GM23338 (cell line): ENCODE measurements around the gene TMEM178B.

Experiments used
- EZH2 ChIP-seq: fragments of 200-600 bp; sonication (generic); IDR thresholded peaks from one replicate; pipeline ENCODE4 v1.8.0; 2017; ENCODE audit warnings: antibody characterized with exemption, mild to moderate bottlenecking, low read depth; ENCODE audit not compliant: unreplicated experiment
- JUNB ChIP-seq: IDR thresholded peaks from one replicate; pipeline ENCODE4 v1.6.1; 2016; ENCODE audit warnings: antibody characterized with exemption; ENCODE audit not compliant: unreplicated experiment
- STAT1 ChIP-seq: IDR thresholded peaks from one replicate; pipeline ENCODE4 v1.6.1; 2016; ENCODE audit warnings: antibody characterized with exemption; ENCODE audit not compliant: unreplicated experiment
- TF ChIP-seq, protein P1 (sequence below), 2 experiments: fragments of 200-600 bp in 1 of 2; sonication (generic) in 1 of 2; conservative IDR thresholded peaks; 2 replicates each; pipeline versions ENCODE4 v1.5.1 to v1.6.1; 2016 to 2017; ENCODE audit warnings: antibody characterized with exemption in 2 of 2, low read depth in 2 of 2, mild to moderate bottlenecking in 2 of 2, moderate library complexity in 1 of 2
- TF ChIP-seq, protein P2 (sequence below): IDR thresholded peaks from one replicate; pipeline ENCODE4 v1.6.1; 2018; ENCODE audit warnings: antibody characterized with exemption; ENCODE audit not compliant: unreplicated experiment

DNA sequence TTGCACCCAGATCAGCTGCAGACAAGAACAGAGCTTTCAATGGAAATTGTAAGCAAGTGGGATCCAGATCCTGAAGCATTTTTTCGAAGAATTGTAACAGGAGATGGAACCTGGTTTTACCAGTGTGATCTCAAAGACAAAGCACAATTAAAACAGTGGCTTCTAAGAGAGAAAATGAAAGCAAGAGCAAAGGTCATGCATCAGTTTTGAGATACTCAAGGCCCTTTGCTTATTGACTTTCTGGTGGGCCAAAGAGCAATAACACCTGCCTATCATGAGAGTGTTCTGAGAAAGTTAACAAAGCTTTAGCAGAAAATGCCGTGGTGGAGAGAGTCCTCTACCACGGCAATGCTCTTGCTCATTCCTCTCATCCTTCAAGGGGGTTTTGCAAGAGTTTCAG, 194.8 kb downstream of the TMEM178B start:
- TF ChIP-seq, protein P1, sequence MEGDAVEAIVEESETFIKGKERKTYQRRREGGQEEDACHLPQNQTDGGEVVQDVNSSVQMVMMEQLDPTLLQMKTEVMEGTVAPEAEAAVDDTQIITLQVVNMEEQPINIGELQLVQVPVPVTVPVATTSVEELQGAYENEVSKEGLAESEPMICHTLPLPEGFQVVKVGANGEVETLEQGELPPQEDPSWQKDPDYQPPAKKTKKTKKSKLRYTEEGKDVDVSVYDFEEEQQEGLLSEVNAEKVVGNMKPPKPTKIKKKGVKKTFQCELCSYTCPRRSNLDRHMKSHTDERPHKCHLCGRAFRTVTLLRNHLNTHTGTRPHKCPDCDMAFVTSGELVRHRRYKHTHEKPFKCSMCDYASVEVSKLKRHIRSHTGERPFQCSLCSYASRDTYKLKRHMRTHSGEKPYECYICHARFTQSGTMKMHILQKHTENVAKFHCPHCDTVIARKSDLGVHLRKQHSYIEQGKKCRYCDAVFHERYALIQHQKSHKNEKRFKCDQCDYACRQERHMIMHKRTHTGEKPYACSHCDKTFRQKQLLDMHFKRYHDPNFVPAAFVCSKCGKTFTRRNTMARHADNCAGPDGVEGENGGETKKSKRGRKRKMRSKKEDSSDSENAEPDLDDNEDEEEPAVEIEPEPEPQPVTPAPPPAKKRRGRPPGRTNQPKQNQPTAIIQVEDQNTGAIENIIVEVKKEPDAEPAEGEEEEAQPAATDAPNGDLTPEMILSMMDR (conservative IDR thresholded peaks at IDR 0.05; ENCODE audit: low read depth in 2 of 2): no peak
- TF ChIP-seq EZH2: no peak
- no peak for TF ChIP-seq JUNB
- TF ChIP-seq, protein P2, sequence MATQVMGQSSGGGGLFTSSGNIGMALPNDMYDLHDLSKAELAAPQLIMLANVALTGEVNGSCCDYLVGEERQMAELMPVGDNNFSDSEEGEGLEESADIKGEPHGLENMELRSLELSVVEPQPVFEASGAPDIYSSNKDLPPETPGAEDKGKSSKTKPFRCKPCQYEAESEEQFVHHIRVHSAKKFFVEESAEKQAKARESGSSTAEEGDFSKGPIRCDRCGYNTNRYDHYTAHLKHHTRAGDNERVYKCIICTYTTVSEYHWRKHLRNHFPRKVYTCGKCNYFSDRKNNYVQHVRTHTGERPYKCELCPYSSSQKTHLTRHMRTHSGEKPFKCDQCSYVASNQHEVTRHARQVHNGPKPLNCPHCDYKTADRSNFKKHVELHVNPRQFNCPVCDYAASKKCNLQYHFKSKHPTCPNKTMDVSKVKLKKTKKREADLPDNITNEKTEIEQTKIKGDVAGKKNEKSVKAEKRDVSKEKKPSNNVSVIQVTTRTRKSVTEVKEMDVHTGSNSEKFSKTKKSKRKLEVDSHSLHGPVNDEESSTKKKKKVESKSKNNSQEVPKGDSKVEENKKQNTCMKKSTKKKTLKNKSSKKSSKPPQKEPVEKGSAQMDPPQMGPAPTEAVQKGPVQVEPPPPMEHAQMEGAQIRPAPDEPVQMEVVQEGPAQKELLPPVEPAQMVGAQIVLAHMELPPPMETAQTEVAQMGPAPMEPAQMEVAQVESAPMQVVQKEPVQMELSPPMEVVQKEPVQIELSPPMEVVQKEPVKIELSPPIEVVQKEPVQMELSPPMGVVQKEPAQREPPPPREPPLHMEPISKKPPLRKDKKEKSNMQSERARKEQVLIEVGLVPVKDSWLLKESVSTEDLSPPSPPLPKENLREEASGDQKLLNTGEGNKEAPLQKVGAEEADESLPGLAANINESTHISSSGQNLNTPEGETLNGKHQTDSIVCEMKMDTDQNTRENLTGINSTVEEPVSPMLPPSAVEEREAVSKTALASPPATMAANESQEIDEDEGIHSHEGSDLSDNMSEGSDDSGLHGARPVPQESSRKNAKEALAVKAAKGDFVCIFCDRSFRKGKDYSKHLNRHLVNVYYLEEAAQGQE: no peak
- TF ChIP-seq STAT1: no peak
